ENCODE results near the gene IFNL1. TPM values are rescaled to one million over a fixed set of nuclear protein-coding genes. Genes with fewer than 3 reads are reported as not detected.

IFNL1 gene
- total and polyA plus RNA-seq, 2 donors (not counting 1 experiment from before 2014, with no cell fraction given): not detected

GRCh38 chr19:39247701-39248664 lies 48.2 kb upstream of the IFNL1 start:
- ChIA-PET POLR2A (no interaction called here), CTCF (no interaction called here)
- H3K36me3 ChIP-seq (replicated peaks in 1 of 2; ENCODE audit: control extremely low read depth in 1 of 2, control insufficient read depth in 1 of 2, extremely low read depth in 1 of 2, insufficient read depth in 2 of 2, low read length in 1 of 2): no peaks in the 10 kb centered on the region
- no peaks in the 10 kb centered on the region for H3K79me2 ChIP-seq (ENCODE audit: control insufficient read depth, insufficient read depth, low read length)
- Mint-ChIP-seq H3K27me3 (peaks cover 13% of the 10 kb centered on the region), H3K27ac (no peak overlapping the region), H3K9me3 (ENCODE audit: insufficient read depth) (no peaks in the 10 kb centered on the region), H3K4me1 (no peaks in the 10 kb centered on the region), H3K4me3 (no peak overlapping the region)
- H3K4me1 ChIP-seq (ENCODE audit: control insufficient read depth in 2 of 2, insufficient read depth in 2 of 2, low read length in 2 of 2): peaks cover 9 to 12% of the 10 kb centered on the region in 2 donors
- no peak overlapping the region for H3K9ac ChIP-seq (ENCODE audit: low read length)
- H3K4me3 ChIP-seq (ENCODE audit: control extremely low read depth in 1 of 5, extremely low read depth in 1 of 5, insufficient read depth in 1 of 5, low read depth in 2 of 5, low read length in 4 of 5): peak overlapping the region in 1 of 5 experiments; percentile 23
- ATAC-seq (ENCODE audit: low read depth) (no peak), DNase-seq (no peak)
- H2AFZ ChIP-seq (ENCODE audit: insufficient read depth, low read depth, low read length, poor library complexity, severe bottlenecking): peak overlapping the region; percentile 54
- no peaks in the 10 kb centered on the region for H4K20me1 ChIP-seq (ENCODE audit: control insufficient read depth, insufficient read depth, low read length, poor library complexity, severe bottlenecking)
- intact Hi-C loops (cut with micrococcal nuclease): no loop called here
- H3K4me2 ChIP-seq (replicated peaks; ENCODE audit: low read depth, low read length, poor library complexity, severe bottlenecking): peak overlapping the region; percentile 59
- peaks cover 0 to 15% (median 3%) of the 10 kb centered on the region in 4 experiments for H3K27me3 ChIP-seq (replicated peaks in 1 of 4; ENCODE audit: control extremely low read depth in 1 of 4, control insufficient read depth in 3 of 4, insufficient read depth in 4 of 4, low read length in 3 of 4)
- no peaks in the 10 kb centered on the region for H3K9me3 ChIP-seq (ENCODE audit: control extremely low read depth in 1 of 3, control insufficient read depth in 2 of 3, insufficient read depth in 1 of 3, low read length in 2 of 3)
- no peak for TF ChIP-seq EZH2 (IDR thresholded peaks at IDR 0.05; ENCODE audit: borderline replicate concordance, insufficient read depth, low read depth, low read length, poor library complexity, severe bottlenecking)
- TF ChIP-seq CTCF (IDR thresholded peaks at IDR 0.05): no peak
- 54% methylated on average over 92 of the region's 92 CpGs for WGBS (ENCODE audit: insufficient coverage)
- H3K27ac ChIP-seq (ENCODE audit: low read length in 2 of 2): no peak overlapping the region

GRCh38 chr19:39248806-39249205 lies 47.4 kb upstream of the IFNL1 start, which contains the start of gene IFNL4:
Gene IFNL4 (minus strand): TSS chr19:39248856.
- H3K9me3 ChIP-seq (ENCODE audit: control extremely low read depth in 1 of 3, control insufficient read depth in 2 of 3, insufficient read depth in 1 of 3, low read length in 2 of 3): no peaks in the 10 kb centered on the region
- DNase-seq (no peak), ATAC-seq (ENCODE audit: low read depth) (no peak)
- H3K4me1 Mint-ChIP-seq: no peaks in the 10 kb centered on the region
- no peak within 1 kb of the TSS for H3K4me3 Mint-ChIP-seq
- peaks cover 0 to 15% (median 3%) of the 10 kb centered on the region in 4 experiments for H3K27me3 ChIP-seq (replicated peaks in 1 of 4; ENCODE audit: control extremely low read depth in 1 of 4, control insufficient read depth in 3 of 4, insufficient read depth in 4 of 4, low read length in 3 of 4)
- no peaks in the 10 kb centered on the region for H3K9me3 Mint-ChIP-seq (ENCODE audit: insufficient read depth)
- H3K27me3 Mint-ChIP-seq: peaks cover 9% of the 10 kb centered on the region
- H4K20me1 ChIP-seq (ENCODE audit: control insufficient read depth, insufficient read depth, low read length, poor library complexity, severe bottlenecking): no peaks in the 10 kb centered on the region
- 86% methylated on average over 12 of the region's 13 CpGs for WGBS (ENCODE audit: insufficient coverage)
- intact Hi-C loops (cut with micrococcal nuclease): no loop called here
- no peaks in the 10 kb centered on the region for H3K79me2 ChIP-seq (ENCODE audit: control insufficient read depth, insufficient read depth, low read length)
- H3K27ac ChIP-seq (ENCODE audit: low read length in 2 of 2): no peak within 1 kb of the TSS
- H3K9ac ChIP-seq (ENCODE audit: low read length): no peak within 1 kb of the TSS
- no peak for TF ChIP-seq CTCF (IDR thresholded peaks at IDR 0.05)
- no peak for TF ChIP-seq EZH2 (IDR thresholded peaks at IDR 0.05; ENCODE audit: borderline replicate concordance, insufficient read depth, low read depth, low read length, poor library complexity, severe bottlenecking)
- ChIA-PET CTCF (no interaction called here), POLR2A (no interaction called here)
- peak within 1 kb of the TSS; percentile 54 for H2AFZ ChIP-seq (ENCODE audit: insufficient read depth, low read depth, low read length, poor library complexity, severe bottlenecking)
- H3K36me3 ChIP-seq (replicated peaks in 1 of 2; ENCODE audit: control extremely low read depth in 1 of 2, control insufficient read depth in 1 of 2, extremely low read depth in 1 of 2, insufficient read depth in 2 of 2, low read length in 1 of 2): no peaks in the 10 kb centered on the region
- H3K4me1 ChIP-seq (ENCODE audit: control insufficient read depth in 2 of 2, insufficient read depth in 2 of 2, low read length in 2 of 2): peaks cover 9 to 12% of the 10 kb centered on the region in 2 donors
- peak within 1 kb of the TSS; percentile 59 for H3K4me2 ChIP-seq (replicated peaks; ENCODE audit: low read depth, low read length, poor library complexity, severe bottlenecking)
- H3K4me3 ChIP-seq (ENCODE audit: control extremely low read depth in 1 of 5, extremely low read depth in 1 of 5, insufficient read depth in 1 of 5, low read depth in 2 of 5, low read length in 4 of 5): peak within 1 kb of the TSS in 1 of 5 experiments; percentile 23
- H3K27ac Mint-ChIP-seq: no peak within 1 kb of the TSS

Measured in B cell (primary cell).